Aorta (tissue), 5 donors: Measurements from ENCODE around the gene QARS1. TPM values are rescaled to one million over a fixed set of nuclear protein-coding genes. Genes with fewer than 3 reads are reported as not detected.

ENCODE experiments used
- ATAC-seq: fragments of 200-7000 bp; cut with Tn5 transposase; one replicate; pipeline ENCODE4 v1.9.1; 2022; ENCODE audit warnings: moderate library complexity; ENCODE audit not compliant: low FRiP score
- DNase-seq, 2 donors: peaks; one replicate each; pipeline ENCODE4 v3.0.0-alpha.2; 2020
- H3K27ac ChIP-seq, 2 donors: one replicate each; pipeline ENCODE4 v1.5.1; 2013; ENCODE audit warnings: low read length in 2 of 2, mild to moderate bottlenecking in 2 of 2, moderate library complexity in 2 of 2, control low read depth in 1 of 2, inconsistent platforms in 1 of 2, low read depth in 1 of 2
- H3K27me3 ChIP-seq, 2 donors: one replicate each; pipeline ENCODE4 v1.6.1; 2013; ENCODE audit warnings: control low read depth in 1 of 2, low read length in 1 of 2, mild to moderate bottlenecking in 1 of 2, moderate library complexity in 1 of 2; ENCODE audit not compliant: insufficient read depth in 2 of 2, control insufficient read depth in 1 of 2
- H3K36me3 ChIP-seq, 2 donors: one replicate each; pipeline ENCODE4 v1.6.1; 2013; ENCODE audit warnings: control low read depth in 1 of 2, low read length in 1 of 2, mild to moderate bottlenecking in 1 of 2; ENCODE audit not compliant: insufficient read depth in 2 of 2, control insufficient read depth in 1 of 2
- H3K4me1 ChIP-seq, 2 donors: one replicate each; pipeline ENCODE4 v1.6.1; 2013; ENCODE audit warnings: low read length in 2 of 2, control low read depth in 1 of 2, mild to moderate bottlenecking in 1 of 2, moderate library complexity in 1 of 2; ENCODE audit not compliant: insufficient read depth in 2 of 2, control insufficient read depth in 1 of 2
- H3K4me3 ChIP-seq, 2 donors: one replicate each; pipeline ENCODE4 v1.5.1; 2013; ENCODE audit warnings: low read length in 2 of 2, control low read depth in 1 of 2, mild to moderate bottlenecking in 1 of 2
- H3K9me3 ChIP-seq: one replicate; pipeline ENCODE4 v1.6.1; 2013; ENCODE audit warnings: mild to moderate bottlenecking, low read length; ENCODE audit not compliant: control insufficient read depth
- WGBS, 2 donors: extraction: QIAGEN DNeasy Blood & Tissue Kit; methylation state at CpG; one replicate each; pipeline ENCODE4 v1.1.7; 2013; 5-methylcytosine and 5-hydroxymethylcytosine counted together
- intact Hi-C, 2 donors: fragments of 100-400 bp; cut with DNase I; formaldehyde crosslinking; loops; one replicate each; pipeline versions ENCODE4 v1.14.2 to v1.15.0; 2022
- polyA plus RNA-seq, 2 donors: library from polyadenylated mRNA; stranded (reverse); fragments of 200-250 nt; gene quantifications; one replicate each; pipeline ENCODE4 v1.2.3, GENCODE V29; 2013
- total RNA-seq, 2 donors: library from RNA; stranded (reverse); fragmentation: NEBNext Ultra II Directional; extraction: Animal tissue kit (Norgen Biotek cat#: 25700); gene quantifications; one replicate each; pipeline ENCODE4 v1.2.1, GENCODE V29; 2021
- donor health status: healthy with polysubstance abuse.
- donor health status: Bipolar disorder and iron deficiency.
- donor health status: DM: no; HTN: no; CAD: no.
- donor health status: DM: no; HTN: no; CAD: no.
- donor health status: DM: yes; HTN: yes; CAD: no.

The QARS1 gene
- total and polyA plus RNA-seq, 4 donors = 127 to 267 (median 153) TPM

- Histone ChIP-seq H3K4me3 (peak overlapping the region; percentile 72 to 75), H3K27me3 (no peaks in the 10 kb centered on the region), H3K4me1 (peaks cover 0 to 3% of the 10 kb centered on the region in 2 donors), H3K9me3 (no peaks in the 10 kb centered on the region), H3K27ac (peak overlapping the region; percentile 15 to 88), H3K36me3 (no peaks in the 10 kb centered on the region)
- ATAC-seq (peak; percentile 92), DNase-seq (peak; percentile 90 to 94)
- WGBS, 2 donors = 0 to 1% methylated on average over 30 of the region's 30 CpGs
- intact Hi-C loops = no loop called here
These were observed 28.8 kb upstream of the QARS1 start for GRCh38 chr3:49133226-49133951.

GRCh38 chr3:49132437-49133225 is 28.1 kb upstream of the QARS1 start, which contains the start of gene LAMB2:
Gene LAMB2 (minus strand): TSS chr3:49133050. CDS start chr3:49132867, 183 bp downstream.
- no peaks in the 10 kb centered on the region for H3K9me3 ChIP-seq
- H3K4me1 ChIP-seq = peaks cover 0 to 3% of the 10 kb centered on the region in 2 donors
- peak within 1 kb of the TSS; percentile 15 to 88 for H3K27ac ChIP-seq
- 2% methylated on average over 24 to 28 of the region's 28 CpGs for WGBS, 2 donors
- DNase-seq = peak; percentile 84 to 93
- H3K36me3 ChIP-seq = no peaks in the 10 kb centered on the region
- intact Hi-C loops = no loop called here
- no peaks in the 10 kb centered on the region for H3K27me3 ChIP-seq
- peak; percentile 91 for ATAC-seq
- H3K4me3 ChIP-seq = peak within 1 kb of the TSS; percentile 72 to 75

GRCh38 chr3:49132073-49132436 is 27.5 kb upstream of the QARS1 start:
- no peaks in the 10 kb centered on the region for H3K36me3 ChIP-seq
- H3K4me1 ChIP-seq = peaks cover 0 to 3% of the 10 kb centered on the region in 2 donors
- DNase-seq = no peak
- no peaks in the 10 kb centered on the region for H3K27me3 ChIP-seq
- peak overlapping the region in 1 of 2 donors; percentile 68 for H3K27ac ChIP-seq
- peak overlapping the region; percentile 71 to 75 for H3K4me3 ChIP-seq
- 14 to 24% methylated on average over 9 of the region's 9 CpGs for WGBS, 2 donors
- ATAC-seq = no peak
- intact Hi-C loops = no loop called here
- no peaks in the 10 kb centered on the region for H3K9me3 ChIP-seq

- ATAC-seq (no peak), DNase-seq (no peak)
- 85% methylated on average over 6 of the region's 6 CpGs for WGBS, 2 donors
- intact Hi-C loops = no loop called here
- Histone ChIP-seq H3K27me3 (no peaks in the 10 kb centered on the region), H3K4me1 (peaks cover 0 to 3% of the 10 kb centered on the region in 2 donors), H3K4me3 (peak overlapping the region in 1 of 2 donors; percentile 75), H3K9me3 (no peaks in the 10 kb centered on the region), H3K36me3 (no peaks in the 10 kb centered on the region), H3K27ac (peak overlapping the region in 1 of 2 donors; percentile 68)
These were observed 27.0 kb upstream of the QARS1 start for GRCh38 chr3:49131576-49131975.

GRCh38 chr3:49131040-49131439 is 26.5 kb upstream of the QARS1 start:
- ATAC-seq = no peak
- H3K27ac ChIP-seq = no peak overlapping the region
- H3K9me3 ChIP-seq = no peaks in the 10 kb centered on the region
- DNase-seq = no peak
- no peak overlapping the region for H3K4me3 ChIP-seq
- no peaks in the 10 kb centered on the region for H3K36me3 ChIP-seq
- 44 to 47% methylated on average over 12 of the region's 12 CpGs for WGBS, 2 donors
- H3K27me3 ChIP-seq = no peaks in the 10 kb centered on the region
- peaks cover 0 to 3% of the 10 kb centered on the region in 2 donors for H3K4me1 ChIP-seq
- intact Hi-C loops = no loop called here

GRCh38 chr3:49124991-49125670 is 20.6 kb upstream of the QARS1 start:
- WGBS, 2 donors = 76 to 78% methylated on average over 14 of the region's 14 CpGs
- intact Hi-C loops = no loop called here
- Histone ChIP-seq H3K27me3 (no peaks in the 10 kb centered on the region), H3K36me3 (peaks cover 0 to 22% of the 10 kb centered on the region in 2 donors), H3K9me3 (no peaks in the 10 kb centered on the region), H3K4me1 (no peaks in the 10 kb centered on the region), H3K4me3 (no peak overlapping the region), H3K27ac (no peak overlapping the region)
- DNase-seq = no peak
- no peak for ATAC-seq

- H3K9me3 ChIP-seq = no peaks in the 10 kb centered on the region
- intact Hi-C loops = no loop called here
- ATAC-seq (no peak), DNase-seq (no peak)
- WGBS, 2 donors = 82 to 83% methylated on average over 7 of the region's 7 CpGs
- H3K27me3 ChIP-seq = no peaks in the 10 kb centered on the region
- no peak overlapping the region for H3K4me3 ChIP-seq
- peaks cover 0 to 2% of the 10 kb centered on the region in 2 donors for H3K4me1 ChIP-seq
- H3K27ac ChIP-seq = no peak overlapping the region
- peaks cover 0 to 22% of the 10 kb centered on the region in 2 donors for H3K36me3 ChIP-seq
These were observed 19.6 kb upstream of the QARS1 start for GRCh38 chr3:49124203-49124602.

GRCh38 chr3:49123687-49124086 is 19.1 kb upstream of the QARS1 start:
- DNase-seq (no peak), ATAC-seq (no peak)
- peaks cover 0 to 22% of the 10 kb centered on the region in 2 donors for H3K36me3 ChIP-seq
- 91% methylated on average over 16 to 17 of the region's 17 CpGs for WGBS, 2 donors
- H3K4me3 ChIP-seq = no peak overlapping the region
- H3K27me3 ChIP-seq = no peaks in the 10 kb centered on the region
- H3K27ac ChIP-seq = no peak overlapping the region
- peaks cover 0 to 2% of the 10 kb centered on the region in 2 donors for H3K4me1 ChIP-seq
- intact Hi-C loops = no loop called here
- H3K9me3 ChIP-seq = no peaks in the 10 kb centered on the region
